ENCODE measurements around the gene GRIA2.

Gene GRIA2

DNA sequence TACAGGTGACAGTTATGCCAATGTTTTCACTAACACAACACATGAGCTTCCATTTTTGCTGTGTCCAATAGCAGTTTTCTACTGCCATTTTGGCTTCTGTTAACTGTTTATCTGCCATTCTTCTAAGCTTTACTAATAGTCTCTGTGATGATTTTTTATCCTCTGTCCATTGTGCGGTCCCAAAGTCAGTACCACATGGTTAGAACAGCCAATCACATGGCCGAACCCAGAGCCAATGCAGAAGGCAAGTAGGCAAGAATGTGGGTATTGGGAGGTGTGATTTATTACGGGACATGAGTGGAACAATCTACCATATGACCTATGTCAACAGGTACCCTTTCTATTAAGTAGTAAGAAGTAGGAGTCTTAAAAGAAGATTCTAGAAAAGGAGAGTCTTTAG, 61.5 kb downstream of the GRIA2 start:
- Histone ChIP-seq H3K9ac (no peak overlapping the region), H3K27ac (no peak overlapping the region), H3K4me1 (no peaks in the 10 kb centered on the region)

DNA sequence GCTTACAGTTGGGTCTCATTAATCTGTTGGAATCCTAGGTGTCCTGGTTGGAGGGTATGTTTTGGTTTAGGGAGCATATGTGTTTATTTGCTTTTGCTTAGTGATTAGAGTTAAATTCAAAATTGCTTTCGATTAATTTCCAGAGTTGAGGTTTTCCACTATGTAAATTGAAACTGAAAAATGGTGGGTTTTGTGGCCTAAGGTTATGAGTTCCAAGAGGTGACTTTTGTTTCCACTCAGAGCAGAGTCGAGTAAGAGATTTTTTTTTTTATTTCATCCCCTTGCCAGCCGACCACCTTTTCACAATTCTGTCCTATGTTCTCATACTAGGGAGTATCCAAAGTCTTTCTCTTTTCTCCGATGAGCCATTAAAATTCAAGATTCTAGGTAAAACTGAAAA, 66.9 kb downstream of the GRIA2 start:
- H3K27ac ChIP-seq: no peak overlapping the region
- no peak overlapping the region for H3K4me2 ChIP-seq
- H3K4me1 ChIP-seq: no peaks in the 10 kb centered on the region
- TF ChIP-seq Cebpa-rat (IDR thresholded peaks at IDR 0.05): no peak
- no peaks in the 10 kb centered on the region for H3K36me3 ChIP-seq
- H3K27me3 ChIP-seq: no peaks in the 10 kb centered on the region
- H3K9ac ChIP-seq: no peak overlapping the region
- no peaks in the 10 kb centered on the region; a peak in 1 of 22 replicates for H4K20me1 ChIP-seq
- H3K9me3 ChIP-seq (replicated peaks in 1 of 11): no peaks in the 10 kb centered on the region
- no peak overlapping the region for H3K4me3 ChIP-seq

More for the DNA sequence above, 61.5 kb downstream of the GRIA2 start:
- H3K36me3 ChIP-seq: no peaks in the 10 kb centered on the region
- no peaks in the 10 kb centered on the region for H3K9me3 ChIP-seq (replicated peaks in 1 of 11)
- TF ChIP-seq Cebpa-rat (IDR thresholded peaks at IDR 0.05): no peak
- H3K27me3 ChIP-seq: no peaks in the 10 kb centered on the region
- H3K4me2 ChIP-seq: no peak overlapping the region
- H3K4me3 ChIP-seq: no peak overlapping the region
- H4K20me1 ChIP-seq: no peaks in the 10 kb centered on the region; a peak in 1 of 22 replicates

DNA sequence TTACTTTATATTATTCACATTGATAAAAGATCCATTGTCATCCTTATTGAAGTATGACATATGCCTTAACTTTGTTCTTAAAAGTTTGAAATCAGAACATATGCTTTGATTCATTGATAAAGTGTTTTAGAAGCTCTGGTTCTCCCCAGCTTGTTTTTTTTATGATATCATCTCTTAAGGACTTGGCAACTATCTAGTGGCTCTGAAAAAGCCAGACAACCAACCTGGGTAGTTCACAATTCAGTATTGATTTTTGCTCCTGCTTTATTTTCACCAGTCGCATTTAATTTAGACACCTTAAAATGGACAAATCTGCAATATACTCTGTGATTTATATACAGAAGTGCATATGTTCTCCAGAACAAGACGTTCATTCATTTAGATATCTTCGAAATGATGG, 70.1 kb downstream of the GRIA2 start:
- no peak overlapping the region for H3K27ac ChIP-seq
- no peak overlapping the region for H3K4me3 ChIP-seq
- H3K4me1 ChIP-seq: no peaks in the 10 kb centered on the region
- H4K20me1 ChIP-seq: no peaks in the 10 kb centered on the region
- H3K36me3 ChIP-seq: no peaks in the 10 kb centered on the region
- H3K9ac ChIP-seq: no peak overlapping the region
- no peaks in the 10 kb centered on the region for H3K9me3 ChIP-seq (replicated peaks in 1 of 11)
- TF ChIP-seq Cebpa-rat (IDR thresholded peaks at IDR 0.05): no peak
- no peaks in the 10 kb centered on the region for H3K27me3 ChIP-seq
- H3K4me2 ChIP-seq: no peak overlapping the region

DNA sequence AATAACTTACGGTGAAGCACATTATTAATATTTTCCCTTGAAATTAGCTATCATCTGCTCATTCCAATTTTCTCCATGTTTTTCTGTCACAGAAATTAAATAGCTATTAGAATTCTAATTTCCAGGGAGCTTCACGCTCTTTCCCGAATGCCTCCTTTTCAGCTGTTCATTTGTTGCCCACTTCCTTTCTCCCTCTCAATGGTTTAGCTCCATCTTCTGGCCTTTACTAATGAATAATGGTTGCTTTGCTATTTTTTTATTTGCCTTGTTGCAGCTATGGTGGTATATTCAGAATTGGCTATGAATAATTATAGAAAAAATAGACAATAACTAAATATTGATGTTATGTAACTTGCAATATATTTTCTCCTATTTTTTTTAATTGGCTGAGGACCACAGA, 70.5 kb downstream of the GRIA2 start:
- Histone ChIP-seq H3K9me3 (replicated peaks in 1 of 11) (no peaks in the 10 kb centered on the region), H3K36me3 (no peaks in the 10 kb centered on the region), H3K27me3 (no peaks in the 10 kb centered on the region), H3K4me2 (no peak overlapping the region), H3K4me1 (no peaks in the 10 kb centered on the region), H3K9ac (no peak overlapping the region), H3K4me3 (no peak overlapping the region), H4K20me1 (no peaks in the 10 kb centered on the region), H3K27ac (no peak overlapping the region)
- no peak for TF ChIP-seq Cebpa-rat (IDR thresholded peaks at IDR 0.05)

DNA sequence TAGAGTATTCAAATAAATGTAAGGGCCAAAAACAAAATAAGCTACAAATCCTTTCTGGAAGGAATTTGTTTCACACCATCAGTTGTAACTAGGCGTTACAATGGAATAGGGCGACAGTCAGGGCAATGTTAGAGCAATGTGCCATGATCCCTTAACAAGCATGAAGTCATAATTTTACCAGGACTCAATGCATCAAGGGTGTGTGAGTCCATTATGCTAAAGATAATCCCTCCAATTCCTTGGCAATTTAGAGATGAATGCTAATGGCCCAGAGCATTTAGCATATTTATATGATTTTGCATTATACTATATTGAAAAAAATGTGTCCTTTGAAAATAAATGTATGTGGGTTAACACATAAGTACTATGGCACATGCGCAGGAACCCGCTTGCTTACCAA, 73.1 kb downstream of the GRIA2 start:
- H3K9me3 ChIP-seq (replicated peaks in 1 of 11): no peaks in the 10 kb centered on the region
- no peaks in the 10 kb centered on the region for H4K20me1 ChIP-seq
- no peak overlapping the region for H3K4me3 ChIP-seq
- no peaks in the 10 kb centered on the region for H3K4me1 ChIP-seq
- H3K9ac ChIP-seq: no peak overlapping the region
- H3K4me2 ChIP-seq: no peak overlapping the region
- H3K36me3 ChIP-seq: no peaks in the 10 kb centered on the region
- no peaks in the 10 kb centered on the region for H3K27me3 ChIP-seq
- H3K27ac ChIP-seq: no peak overlapping the region
- no peak for TF ChIP-seq Cebpa-rat (IDR thresholded peaks at IDR 0.05)

DNA sequence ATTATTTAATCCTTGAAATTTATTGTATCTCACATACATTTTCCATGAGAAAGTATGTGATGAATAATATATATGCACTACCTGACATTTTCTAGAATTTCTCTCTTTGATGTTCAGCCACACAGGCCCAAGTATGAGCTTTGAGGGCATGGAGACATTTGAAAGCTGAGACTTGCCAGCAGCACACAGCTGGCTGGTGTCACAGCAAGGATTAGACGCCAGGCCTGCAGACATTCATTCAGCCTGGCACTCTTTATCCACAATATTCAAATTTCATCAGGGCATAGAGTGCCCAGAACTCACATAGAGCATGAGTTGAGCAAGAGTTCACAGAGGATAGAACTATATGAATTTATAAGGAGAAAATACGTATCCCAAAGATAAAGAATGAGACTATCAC, 74.0 kb downstream of the GRIA2 start:
- Histone ChIP-seq H3K9ac (no peak overlapping the region), H3K4me3 (no peak overlapping the region), H3K36me3 (no peaks in the 10 kb centered on the region), H3K4me2 (no peak overlapping the region), H3K9me3 (replicated peaks in 1 of 11) (no peaks in the 10 kb centered on the region), H3K27ac (no peak overlapping the region), H3K4me1 (no peaks in the 10 kb centered on the region), H4K20me1 (no peaks in the 10 kb centered on the region), H3K27me3 (no peaks in the 10 kb centered on the region)
- no peak for TF ChIP-seq Cebpa-rat (IDR thresholded peaks at IDR 0.05)

DNA sequence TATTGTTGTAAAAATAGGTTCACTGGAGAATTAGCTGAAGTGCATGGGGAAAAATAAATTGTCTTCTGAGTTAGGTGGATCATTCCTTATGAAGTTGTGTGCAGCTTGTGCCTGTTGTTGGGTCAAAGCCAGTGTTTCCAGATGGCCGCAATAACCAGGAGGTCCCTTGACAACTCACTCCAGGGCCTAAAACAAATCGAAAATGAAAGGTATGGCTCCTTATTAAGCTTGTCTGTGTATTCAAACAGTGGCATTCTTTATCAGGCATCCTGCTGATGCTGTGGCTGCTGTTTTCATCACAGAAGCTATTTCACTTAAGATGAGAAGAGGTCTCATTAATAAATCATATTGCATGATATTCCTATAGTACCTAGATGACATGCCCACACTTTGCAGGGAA, 80.2 kb downstream of the GRIA2 start:
- Histone ChIP-seq H3K27ac (no peak overlapping the region), H3K9me3 (replicated peaks in 1 of 11) (no peaks in the 10 kb centered on the region), H3K4me2 (no peak overlapping the region), H3K9ac (no peak overlapping the region), H3K27me3 (no peaks in the 10 kb centered on the region), H4K20me1 (no peaks in the 10 kb centered on the region), H3K4me1 (no peaks in the 10 kb centered on the region), H3K36me3 (no peaks in the 10 kb centered on the region), H3K4me3 (no peak overlapping the region)
- no peak for TF ChIP-seq Cebpa-rat (IDR thresholded peaks at IDR 0.05)

DNA sequence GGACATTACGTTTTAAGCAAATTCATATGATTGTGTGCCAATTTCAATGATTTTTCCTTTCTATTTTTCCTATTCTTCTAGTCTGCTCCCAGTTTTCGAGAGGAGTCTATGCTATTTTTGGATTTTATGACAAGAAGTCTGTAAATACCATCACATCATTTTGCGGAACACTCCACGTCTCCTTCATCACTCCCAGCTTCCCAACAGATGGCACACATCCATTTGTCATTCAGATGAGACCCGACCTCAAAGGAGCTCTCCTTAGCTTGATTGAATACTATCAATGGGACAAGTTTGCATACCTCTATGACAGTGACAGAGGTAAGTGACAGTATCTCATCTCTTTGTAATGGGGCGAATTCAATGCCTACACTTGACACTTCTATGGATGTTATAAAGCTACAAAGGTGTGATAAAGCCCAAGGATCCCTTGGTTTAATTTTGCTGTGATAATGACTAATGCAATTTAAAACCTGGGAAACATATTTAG, 83.0 kb downstream of the GRIA2 start:
- no peak overlapping the region for H3K4me2 ChIP-seq
- H3K9ac ChIP-seq: no peak overlapping the region
- no peaks in the 10 kb centered on the region for H3K27me3 ChIP-seq
- no peak overlapping the region for H3K4me3 ChIP-seq
- TF ChIP-seq Cebpa-rat (IDR thresholded peaks at IDR 0.05): no peak
- H3K27ac ChIP-seq: no peak overlapping the region
- no peaks in the 10 kb centered on the region for H3K9me3 ChIP-seq (replicated peaks in 1 of 11)
- no peaks in the 10 kb centered on the region for H3K4me1 ChIP-seq
- no peaks in the 10 kb centered on the region for H4K20me1 ChIP-seq
- no peaks in the 10 kb centered on the region for H3K36me3 ChIP-seq

DNA sequence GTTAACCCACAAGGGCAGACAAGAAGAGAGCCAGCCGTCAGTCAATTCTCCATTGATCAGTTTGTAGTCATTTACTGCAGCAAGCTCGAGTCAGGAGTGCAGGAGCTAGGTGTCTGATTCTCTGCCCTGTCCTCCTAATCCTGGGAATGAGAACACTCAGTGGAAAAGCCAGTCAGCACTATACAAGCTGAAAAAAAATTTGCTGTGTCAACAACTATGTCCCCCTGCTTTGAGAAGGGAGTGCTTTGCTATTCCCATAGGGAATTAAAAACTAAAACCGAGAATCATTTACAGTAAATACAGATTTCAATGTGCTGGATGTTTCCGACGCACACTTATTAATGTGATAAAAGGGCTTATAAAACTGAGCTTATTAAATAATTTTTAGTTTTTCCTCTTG, 84.2 kb downstream of the GRIA2 start:
- H3K4me1 ChIP-seq: no peaks in the 10 kb centered on the region

DNA sequence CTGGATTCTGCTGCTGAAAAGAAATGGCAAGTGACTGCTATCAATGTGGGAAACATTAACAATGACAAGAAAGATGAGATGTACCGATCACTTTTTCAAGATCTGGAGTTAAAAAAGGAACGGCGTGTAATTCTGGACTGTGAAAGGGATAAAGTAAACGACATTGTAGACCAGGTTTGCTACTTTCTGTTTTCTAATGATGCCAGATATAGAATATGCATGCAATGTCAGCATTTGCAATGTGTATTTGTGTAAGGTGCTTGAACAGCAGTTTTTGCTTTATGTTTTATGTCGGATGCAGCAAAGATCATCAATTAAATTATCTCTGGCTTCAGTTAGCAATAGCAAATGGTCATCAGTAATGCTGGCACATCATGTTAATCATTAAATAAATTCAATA, 92.2 kb downstream of the GRIA2 start:
- Histone ChIP-seq H3K27ac (no peak overlapping the region), H3K27me3 (no peaks in the 10 kb centered on the region), H3K4me1 (no peaks in the 10 kb centered on the region), H3K4me2 (no peak overlapping the region), H3K9me3 (replicated peaks in 1 of 11) (no peaks in the 10 kb centered on the region), H3K9ac (no peak overlapping the region), H3K36me3 (no peaks in the 10 kb centered on the region), H4K20me1 (no peaks in the 10 kb centered on the region), H3K4me3 (no peak overlapping the region)
- no peak for TF ChIP-seq Cebpa-rat (IDR thresholded peaks at IDR 0.05)

More for the DNA sequence above, 84.2 kb downstream of the GRIA2 start:
- no peak overlapping the region for H3K27ac ChIP-seq
- H3K9me3 ChIP-seq (replicated peaks in 1 of 11): no peaks in the 10 kb centered on the region
- H3K9ac ChIP-seq: no peak overlapping the region
- no peaks in the 10 kb centered on the region for H3K36me3 ChIP-seq
- no peaks in the 10 kb centered on the region for H3K27me3 ChIP-seq
- no peaks in the 10 kb centered on the region for H4K20me1 ChIP-seq
- H3K4me3 ChIP-seq: no peak overlapping the region
- TF ChIP-seq Cebpa-rat (IDR thresholded peaks at IDR 0.05): no peak
- H3K4me2 ChIP-seq: no peak overlapping the region

DNA sequence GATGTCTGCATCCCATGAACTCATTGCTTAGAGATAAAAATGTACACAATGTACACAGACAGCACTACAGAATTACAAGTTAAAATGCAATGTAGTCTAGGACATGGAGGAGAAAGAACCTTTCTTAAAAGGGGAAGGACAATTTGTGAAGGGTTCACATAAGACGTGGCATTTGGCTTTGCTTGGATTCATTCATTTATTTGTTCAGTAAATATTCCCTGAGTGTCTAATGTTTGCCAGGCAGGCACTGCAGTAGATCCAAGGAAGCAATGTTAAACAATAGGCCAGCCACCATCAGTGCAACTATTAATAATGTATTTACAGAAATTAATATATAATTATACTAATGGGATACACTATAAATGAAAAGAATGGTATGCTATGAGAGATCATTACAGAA, 94.4 kb downstream of the GRIA2 start:
- Histone ChIP-seq H3K9me3 (replicated peaks in 1 of 11) (no peaks in the 10 kb centered on the region), H3K4me3 (no peak overlapping the region), H3K27me3 (no peaks in the 10 kb centered on the region), H3K9ac (no peak overlapping the region), H3K4me1 (no peaks in the 10 kb centered on the region), H3K36me3 (no peaks in the 10 kb centered on the region), H3K4me2 (no peak overlapping the region), H4K20me1 (no peaks in the 10 kb centered on the region), H3K27ac (no peak overlapping the region)
- no peak for TF ChIP-seq Cebpa-rat (IDR thresholded peaks at IDR 0.05)
